Endothelial cell (in vitro differentiated cells): ENCODE data around the gene MAGI1. TPM values are rescaled to one million over a fixed set of nuclear protein-coding genes. Genes with fewer than 3 reads are reported as not detected.

ENCODE experiments used
- DNase-seq: peaks from one replicate; pipeline ENCODE4 v3.0.0; 2021; ENCODE audit warnings: low spot score
- H3K27ac Mint-ChIP-seq: one replicate; pipeline ENCODE4 v1.8.0; 2021; ENCODE audit warnings: mixed read lengths, inconsistent platforms; ENCODE audit not compliant: unreplicated experiment
- H3K27me3 Mint-ChIP-seq: one replicate; pipeline ENCODE4 v1.8.0; 2021; ENCODE audit warnings: mild to moderate bottlenecking, moderate library complexity, mixed read lengths, inconsistent platforms; ENCODE audit not compliant: unreplicated experiment
- H3K36me3 Mint-ChIP-seq: one replicate; pipeline ENCODE4 v1.8.0; 2021; ENCODE audit warnings: mild to moderate bottlenecking, low read depth, mixed read lengths, inconsistent platforms; ENCODE audit not compliant: unreplicated experiment
- H3K4me1 Mint-ChIP-seq: one replicate; pipeline ENCODE4 v1.8.0; 2021; ENCODE audit warnings: mild to moderate bottlenecking, mixed read lengths, inconsistent platforms; ENCODE audit not compliant: unreplicated experiment
- H3K4me3 Mint-ChIP-seq: one replicate; pipeline ENCODE4 v1.8.0; 2021; ENCODE audit warnings: mild to moderate bottlenecking, mixed read lengths, inconsistent platforms; ENCODE audit not compliant: unreplicated experiment
- H3K9me3 Mint-ChIP-seq: one replicate; pipeline ENCODE4 v1.8.0; 2021; ENCODE audit warnings: mixed read lengths, inconsistent platforms; ENCODE audit not compliant: unreplicated experiment
- CTCF ChIP-seq: fragments of 200-600 bp; sonication (generic); IDR thresholded peaks from one replicate; pipeline ENCODE4 v1.5.0; 2021; ENCODE audit warnings: antibody characterized with exemption; ENCODE audit not compliant: unreplicated experiment
- total RNA-seq: library from RNA; stranded (reverse); fragmentation: NEBNext Ultra II Directional; extraction: Animal tissue kit (Norgen Biotek cat#: 25700); gene quantifications from one replicate; pipeline ENCODE4 v1.2.1, GENCODE V29; 2021; ENCODE audit not compliant: unreplicated experiment

The MAGI1 gene
- total RNA-seq, 1 donor from 2014 or later = 33.8 TPM

GRCh38 chr3:65776494-65776893 lies 262.2 kb downstream of the MAGI1 start:
- Mint-ChIP-seq H3K27ac (no peak overlapping the region), H3K36me3 (no peaks in the 10 kb centered on the region), H3K9me3 (no peaks in the 10 kb centered on the region), H3K27me3 (no peaks in the 10 kb centered on the region), H3K4me1 (peaks cover 6% of the 10 kb centered on the region), H3K4me3 (no peak overlapping the region)
- TF ChIP-seq CTCF = no peak
- DNase-seq = no peak

- Mint-ChIP-seq H3K4me1 (peaks cover 6% of the 10 kb centered on the region), H3K36me3 (no peaks in the 10 kb centered on the region), H3K9me3 (no peaks in the 10 kb centered on the region), H3K27me3 (no peaks in the 10 kb centered on the region), H3K27ac (no peak overlapping the region), H3K4me3 (no peak overlapping the region)
- no peak for TF ChIP-seq CTCF
- no peak for DNase-seq
Measured at GRCh38 chr3:65776081-65776480, 262.6 kb downstream of the MAGI1 start.

- H3K9me3 Mint-ChIP-seq = no peaks in the 10 kb centered on the region
- H3K27ac Mint-ChIP-seq = no peak overlapping the region
- no peaks in the 10 kb centered on the region for H3K36me3 Mint-ChIP-seq
- no peak overlapping the region for H3K4me3 Mint-ChIP-seq
- no peaks in the 10 kb centered on the region for H3K27me3 Mint-ChIP-seq
- no peak for TF ChIP-seq CTCF
- no peak for DNase-seq
- H3K4me1 Mint-ChIP-seq = peaks cover 6% of the 10 kb centered on the region
Measured at GRCh38 chr3:65772758-65773157, 266.0 kb downstream of the MAGI1 start.

- H3K9me3 Mint-ChIP-seq = no peaks in the 10 kb centered on the region
- H3K27me3 Mint-ChIP-seq = no peaks in the 10 kb centered on the region
- H3K4me3 Mint-ChIP-seq = no peak overlapping the region
- TF ChIP-seq CTCF = no peak
- H3K27ac Mint-ChIP-seq = no peak overlapping the region
- DNase-seq = no peak
- H3K4me1 Mint-ChIP-seq = peaks cover 4% of the 10 kb centered on the region
- no peaks in the 10 kb centered on the region for H3K36me3 Mint-ChIP-seq
Measured at GRCh38 chr3:65767551-65767950, 271.2 kb downstream of the MAGI1 start.

- Mint-ChIP-seq H3K9me3 (no peaks in the 10 kb centered on the region), H3K36me3 (no peaks in the 10 kb centered on the region), H3K4me3 (no peak overlapping the region), H3K27ac (no peak overlapping the region), H3K27me3 (no peaks in the 10 kb centered on the region), H3K4me1 (peaks cover 8% of the 10 kb centered on the region)
- no peak for DNase-seq
- TF ChIP-seq CTCF = no peak
Measured at GRCh38 chr3:65762235-65762580, 276.5 kb downstream of the MAGI1 start.
